COLO668 (cell line): ENCODE results near the gene PPP1R12A.
"Not testable (repeated sequence)": the region's sequence is repeated elsewhere in the genome, so short reads cannot be mapped to it uniquely, and the experiment has no call there.

ENCODE experiments used
- DNase-seq: peaks from one replicate; lab custom pipeline; 2025; ENCODE audit not compliant: unreplicated experiment; lab: John Stamatoyannopoulos, UW

The PPP1R12A gene

DNA sequence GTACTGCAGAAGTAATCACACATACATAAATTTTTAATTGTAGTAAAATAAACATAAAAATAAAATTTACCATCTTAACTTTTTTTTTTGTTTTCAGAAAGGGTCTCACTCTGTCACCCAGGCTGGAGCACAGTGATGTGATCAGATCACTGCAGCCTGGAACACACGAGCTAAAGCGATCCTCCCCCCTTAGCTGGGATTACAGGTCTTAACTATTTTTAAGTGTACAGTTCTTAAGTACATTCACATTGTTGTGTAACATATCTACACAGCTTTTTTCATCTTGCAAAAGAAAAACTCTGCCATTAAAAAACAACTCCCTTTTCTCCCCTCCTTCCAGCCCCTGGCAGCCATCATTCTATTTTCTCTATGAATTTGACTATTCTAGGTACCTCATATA, 92.3 kb downstream of the PPP1R12A start:
- no peak for DNase-seq

DNA sequence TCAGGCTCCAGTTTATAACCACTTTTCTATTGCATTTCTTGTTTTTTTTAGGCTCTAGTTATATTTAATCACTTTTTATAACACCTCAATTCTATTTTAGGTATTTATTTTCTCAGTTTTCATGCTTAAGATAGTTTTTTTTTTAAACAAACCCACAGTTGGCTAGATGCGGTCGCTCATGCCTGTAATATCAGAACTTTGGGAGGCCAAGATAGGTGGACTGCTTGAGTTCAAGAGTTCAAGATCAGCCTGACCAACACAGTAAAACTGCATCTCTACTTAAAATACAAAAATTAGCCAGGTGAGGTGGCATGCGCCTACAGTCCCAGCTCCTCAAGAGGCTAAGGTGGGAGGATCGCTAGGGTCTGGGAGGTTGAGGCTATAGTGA, 93.0 kb downstream of the PPP1R12A start:
- no peak for DNase-seq

DNA sequence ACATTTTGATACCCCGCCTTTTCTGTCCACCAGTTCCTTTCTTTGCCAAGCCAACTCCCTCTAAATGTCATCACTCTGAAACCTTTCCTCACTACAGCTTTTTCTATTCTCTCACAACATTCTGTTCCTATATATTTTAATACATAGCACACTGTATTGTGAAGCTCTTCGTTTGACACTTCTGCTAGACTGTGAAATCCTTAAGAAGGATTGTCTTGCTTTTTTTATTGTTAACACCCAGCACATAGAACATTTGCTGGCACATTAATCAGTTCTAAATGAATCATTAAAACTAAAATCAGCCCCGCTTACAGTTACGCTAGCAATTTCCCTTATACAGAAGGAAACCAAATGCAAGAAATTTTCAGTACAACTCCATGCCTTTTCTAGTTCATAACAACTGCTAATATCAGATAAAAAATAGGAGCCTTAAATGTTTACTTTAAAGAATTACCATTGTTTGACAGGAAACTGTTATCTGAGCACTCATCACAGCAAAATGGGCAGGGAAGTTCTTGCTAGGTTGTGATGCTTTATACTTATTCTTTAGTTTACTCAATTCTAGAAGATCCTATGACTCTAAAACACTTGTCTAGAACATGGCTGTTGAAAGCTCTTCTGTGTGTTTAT, 93.5 kb downstream of the PPP1R12A start:
- DNase-seq: no peak

- DNase-seq: no peak
Observed at GRCh38 chr12:79838359-79838758, 96.5 kb downstream of the PPP1R12A start.

- no peak for DNase-seq
Observed at GRCh38 chr12:79837575-79837974, 97.3 kb downstream of the PPP1R12A start.

- DNase-seq: no peak
Observed at GRCh38 chr12:79835377-79835843, 99.5 kb downstream of the PPP1R12A start.

GRCh38 chr12:79834712-79835376, 100.1 kb downstream of the PPP1R12A start:
- no peak for DNase-seq

DNA sequence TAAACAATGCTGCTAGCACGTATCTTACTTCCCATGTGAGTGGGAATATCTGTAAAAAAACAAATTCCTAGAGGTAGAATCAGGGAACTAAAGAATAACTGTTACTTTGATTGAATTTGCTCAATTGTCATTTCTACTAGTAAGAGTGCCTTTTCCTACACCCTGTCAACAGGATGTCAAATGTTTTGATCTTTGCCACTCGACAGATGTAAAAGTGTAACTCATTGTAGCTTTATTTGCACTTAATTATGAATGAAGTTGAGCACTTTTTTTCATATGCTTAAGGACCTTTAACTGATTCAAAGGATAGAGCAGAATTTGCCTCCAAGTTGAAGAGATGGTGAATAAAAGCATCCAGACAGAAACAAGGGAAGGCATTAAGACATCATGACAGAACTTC, 104.5 kb downstream of the PPP1R12A start:
- no peak for DNase-seq

DNA sequence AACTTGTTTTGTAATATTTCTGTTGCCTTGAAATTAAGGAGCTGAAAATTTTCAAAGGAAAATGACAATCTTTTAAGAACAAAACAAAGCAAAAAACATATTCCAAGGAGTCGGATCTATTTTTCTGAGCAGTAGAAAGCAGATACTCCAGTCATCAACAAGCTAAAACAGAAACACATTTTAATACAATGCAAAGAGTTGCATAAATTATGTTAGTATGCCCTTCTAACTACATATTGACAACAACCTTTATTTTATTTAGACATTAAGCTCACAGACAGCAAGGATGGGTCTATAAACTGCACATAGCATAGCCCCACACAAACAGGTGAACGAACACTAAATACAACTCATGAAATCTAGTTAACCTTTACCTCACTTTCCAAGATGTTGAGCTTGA, 106.0 kb downstream of the PPP1R12A start:
- no peak for DNase-seq

- DNase-seq: no peak
Observed at GRCh38 chr12:79827484-79827883, 107.4 kb downstream of the PPP1R12A start.

- no peak for DNase-seq
Observed at GRCh38 chr12:79826267-79827128, 108.4 kb downstream of the PPP1R12A start.

DNA sequence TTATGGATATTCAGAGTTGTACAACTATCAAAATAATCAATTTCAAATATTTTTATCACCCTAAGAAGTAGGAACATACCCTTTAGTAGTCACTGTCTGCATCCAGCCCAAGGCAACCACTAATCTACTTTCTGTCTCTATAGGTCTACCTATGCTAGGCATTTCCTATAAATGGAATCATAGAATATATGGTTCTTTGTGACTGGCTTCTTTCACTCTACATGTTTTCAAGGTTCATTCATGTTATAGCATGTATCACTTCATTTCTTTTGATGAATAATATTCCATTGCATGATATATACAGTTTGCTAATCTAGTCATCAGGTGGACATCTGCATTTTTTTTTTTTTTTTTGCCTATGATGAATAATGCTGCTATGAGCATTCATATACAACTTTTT, 112.4 kb downstream of the PPP1R12A start:
- no peak for DNase-seq

DNA sequence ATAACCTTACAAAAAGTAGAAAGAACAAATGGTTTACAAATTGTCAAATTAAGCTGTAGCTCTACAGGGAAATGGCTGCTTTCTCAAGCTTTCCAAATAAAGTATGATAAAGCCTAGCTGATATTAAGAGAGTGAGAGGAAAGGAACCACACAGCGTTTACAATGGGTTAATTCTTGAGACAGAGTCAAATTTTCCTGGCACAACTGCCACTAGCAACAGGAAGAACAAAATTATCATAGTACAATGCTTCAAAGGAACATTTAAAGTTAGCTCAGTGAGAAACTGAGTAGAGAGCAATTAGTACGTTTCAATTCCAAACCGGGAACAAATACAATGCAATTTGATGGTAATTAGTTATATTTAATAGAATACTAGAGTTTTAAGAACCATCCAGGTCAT, 116.0 kb downstream of the PPP1R12A start:
- DNase-seq: no peak

- not testable (repeated sequence) for DNase-seq
Observed at GRCh38 chr12:79784366-79785065, 150.4 kb downstream of the PPP1R12A start.

GRCh38 chr12:79782172-79782900, 152.6 kb downstream of the PPP1R12A start:
- DNase-seq: no peak

DNA sequence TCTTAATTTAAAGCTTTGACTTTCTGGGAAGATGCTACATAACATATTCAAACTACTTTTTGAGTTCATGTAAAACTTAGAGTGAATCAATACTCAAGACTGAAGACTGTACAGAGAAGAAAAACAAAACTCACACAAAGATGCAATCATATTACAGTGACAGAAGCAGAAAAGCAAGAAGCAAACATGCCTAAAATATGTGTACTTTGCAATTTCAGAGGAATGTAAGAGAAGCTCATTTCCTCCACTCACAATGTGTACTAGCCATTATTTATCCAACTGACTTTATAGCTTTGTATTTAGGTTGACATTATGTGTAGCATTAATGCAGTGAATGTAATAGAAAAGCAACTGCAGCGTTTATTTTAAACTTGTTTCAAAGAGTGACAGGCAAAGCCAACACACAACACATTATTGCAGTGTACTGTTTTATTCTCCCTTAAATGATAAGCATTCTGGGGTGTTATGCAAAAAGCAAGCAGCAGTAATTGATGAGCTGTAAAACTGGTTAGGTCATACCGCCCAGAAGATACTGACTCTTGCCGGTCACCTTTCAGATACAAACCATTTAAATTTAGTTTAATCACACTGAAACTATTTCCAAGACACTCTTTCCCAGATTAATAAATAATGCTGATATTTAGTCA, 156.0 kb downstream of the PPP1R12A start:
- DNase-seq: no peak

DNA sequence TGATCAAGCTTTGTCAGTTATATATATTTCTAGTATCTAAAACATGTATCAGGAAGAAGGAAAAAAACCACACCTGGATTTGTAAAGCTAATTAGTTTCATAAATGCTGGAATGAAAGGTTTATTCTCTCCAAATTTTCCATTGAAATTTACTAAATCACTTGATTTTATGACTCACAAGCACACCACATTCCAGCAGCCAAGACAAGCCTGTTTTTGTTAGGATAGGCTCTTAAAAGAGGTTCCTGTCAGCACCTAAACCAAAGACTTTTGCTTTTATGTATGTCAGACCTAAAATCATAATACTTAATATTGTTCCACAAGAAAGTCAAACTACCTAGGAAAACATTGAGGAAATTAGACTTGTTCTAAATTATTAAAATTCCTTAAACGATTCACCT, 158.8 kb downstream of the PPP1R12A start:
- DNase-seq: no peak

DNA sequence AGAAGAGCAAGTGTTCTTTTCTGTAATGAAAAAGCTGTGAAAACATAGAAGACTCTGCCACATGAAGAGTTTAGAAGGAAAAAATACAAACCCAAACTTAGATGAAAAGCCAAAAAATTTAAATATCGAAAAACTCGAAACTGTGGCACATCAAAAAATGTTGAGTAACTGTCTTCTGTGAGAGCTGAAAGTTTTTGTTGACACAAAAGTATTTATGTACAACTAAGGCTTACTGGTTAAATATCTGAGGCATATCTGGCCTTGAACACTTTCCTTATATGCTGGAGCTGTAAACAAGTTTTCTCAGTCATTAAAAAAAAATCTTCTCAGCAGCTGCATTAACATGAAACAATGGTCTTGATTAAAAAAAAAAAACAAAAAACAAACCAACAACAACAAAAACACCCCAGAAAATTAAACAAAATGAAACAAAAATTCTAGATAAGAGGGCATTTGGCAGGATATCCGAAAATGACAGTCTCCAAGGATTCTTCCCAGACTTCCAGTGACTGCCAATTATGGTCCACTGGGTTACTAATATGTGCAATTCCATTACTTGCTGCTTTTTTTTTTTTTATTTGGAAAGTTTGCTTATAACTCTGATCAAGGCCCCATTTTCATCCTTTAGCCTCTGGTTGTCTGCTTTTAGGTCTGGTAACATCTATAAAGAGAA, 159.4 kb downstream of the PPP1R12A start:
- DNase-seq: no peak

DNA sequence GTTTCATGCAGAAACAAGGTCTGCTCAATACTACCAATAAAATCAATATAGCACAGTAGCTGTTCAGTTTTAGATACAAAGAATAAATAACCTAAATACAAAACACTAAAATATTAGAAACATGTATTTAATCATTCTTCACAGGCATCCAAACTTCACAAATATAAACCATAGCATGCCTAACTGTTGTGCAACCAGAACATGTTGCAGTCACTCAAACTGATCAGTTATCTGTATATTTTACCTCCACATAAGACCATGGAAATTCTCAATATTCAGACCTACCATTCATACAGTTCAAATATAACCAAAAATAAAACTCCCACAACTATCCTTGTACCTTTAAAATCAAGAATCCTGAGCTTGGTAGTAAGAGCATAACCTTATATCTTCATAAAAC, 161.0 kb downstream of the PPP1R12A start:
- no peak for DNase-seq
